Stomach (tissue), 9 donors: Measurements from ENCODE around the gene MGAT4B. TPM values are rescaled to one million over a fixed set of nuclear protein-coding genes. Genes with fewer than 3 reads are reported as not detected.

Source experiments
- DNase-seq, 2 donors: peaks; one replicate each; pipeline versions ENCODE4 v3.0.0 to v3.0.0-alpha.2; 2013 to 2019
- H3K27ac ChIP-seq, 5 donors: fragments of 200-600 bp in 4 of 5; sonication (generic) in 4 of 5; one replicate each; pipeline ENCODE4 v1.5.1; 2013 to 2019; ENCODE audit warnings: mild to moderate bottlenecking in 1 of 5, moderate library complexity in 1 of 5
- H3K27me3 ChIP-seq, 3 donors: fragments of 200-600 bp; sonication (generic); one replicate each; pipeline ENCODE4 v1.5.1; 2017 to 2019; ENCODE audit warnings: mixed run types in 1 of 3
- H3K36me3 ChIP-seq, 4 donors: fragments of 200-600 bp; sonication (generic); 1 replicate in 3 of 4; 2 replicates in 1 of 4; pipeline ENCODE4 v1.5.1; 2016 to 2019
- H3K4me1 ChIP-seq, 4 donors: fragments of 200-600 bp; sonication (generic); one replicate each; pipeline ENCODE4 v1.5.1; 2016 to 2019
- H3K4me3 ChIP-seq, 4 donors: fragments of 200-600 bp; sonication (generic) in 3 of 4; one replicate each; pipeline ENCODE4 v1.5.1; 2016 to 2019; ENCODE audit warnings: mild to moderate bottlenecking in 1 of 4
- H3K9me3 ChIP-seq, 4 donors: fragments of 200-600 bp; sonication (generic); one replicate each; pipeline ENCODE4 v1.5.1; 2016 to 2019
- EP300 ChIP-seq: sonication (generic); formaldehyde crosslinking; IDR thresholded peaks from one replicate; pipeline ENCODE4 v1.6.1; 2017; ENCODE audit warnings: antibody characterized with exemption
- POLR2A ChIP-seq, 4 donors: fragments of 450-650 bp; IDR thresholded peaks; one replicate each; pipeline ENCODE4 v1.6.1; 2016; ENCODE audit warnings: antibody characterized with exemption in 4 of 4, control low read depth in 2 of 4, mild to moderate bottlenecking in 1 of 4, moderate library complexity in 1 of 4
- POLR2AphosphoS5 ChIP-seq, 3 donors: sonication (generic); formaldehyde crosslinking; IDR thresholded peaks; one replicate each; pipeline ENCODE4 v1.6.1; 2016; ENCODE audit warnings: antibody characterized with exemption in 3 of 3
- WGBS, 5 donors: extraction: QIAGEN DNeasy Blood & Tissue Kit in 3 of 5; methylation state at CpG; one replicate each; pipeline versions ENCODE4 v1.1.5 to v1.1.7; 2013 to 2018; 5-methylcytosine and 5-hydroxymethylcytosine counted together
- intact Hi-C: fragments of 100-400 bp; cut with DNase I; formaldehyde crosslinking; loops from one replicate; pipeline ENCODE4 v1.15.1; 2023; ENCODE audit warnings: low total_unique reads
- polyA plus RNA-seq, 3 donors: library from polyadenylated mRNA; stranded (reverse); fragments of 200-250 nt; gene quantifications; one replicate each; pipeline ENCODE4 v1.2.3, GENCODE V29; 2013
- total RNA-seq, 5 donors: library from RNA; depleted of rRNA; stranded (reverse); fragments of >200 nt; gene quantifications; one replicate each; pipeline versions ENCODE4 v1.1.0 to v1.2.3, GENCODE V29; 2014 to 2016
- TF ChIP-seq, protein P1 (sequence below), 7 experiments: fragments of 450-650 bp in 4 of 7; fragments of 200-600 bp in 3 of 7; sonication (generic) in 3 of 7; IDR thresholded peaks; one replicate each; pipeline ENCODE4 v1.5.1; 2016 to 2019; ENCODE audit warnings: antibody characterized with exemption in 7 of 7, control low read depth in 2 of 7, mild to moderate bottlenecking in 1 of 7
- donor health status: healthy with polysubstance abuse.
- donor health status: Bipolar disorder and iron deficiency.
- donor health status: healthy.

The MGAT4B gene
- total and polyA plus RNA-seq, 8 donors: 85.0 to 617 (median 152) TPM

- peaks cover 45 to 51% (median 49%) of the 10 kb centered on the region in 4 donors for H3K36me3 ChIP-seq
- peak overlapping the region; percentile 64 to 75 (median 68) for H3K4me3 ChIP-seq
- peaks cover 46 to 67% (median 62%) of the 10 kb centered on the region in 4 donors for H3K4me1 ChIP-seq
- DNase-seq: peak in 1 of 2 donors; percentile 19
- WGBS, 5 donors: 75 to 85% (median 82%) methylated on average over 15 to 21 of the region's 21 CpGs
- no peaks in the 10 kb centered on the region for H3K27me3 ChIP-seq
- TF ChIP-seq POLR2AphosphoS5 (IDR thresholded peaks at IDR 0.05): no peak
- TF ChIP-seq, protein P1, sequence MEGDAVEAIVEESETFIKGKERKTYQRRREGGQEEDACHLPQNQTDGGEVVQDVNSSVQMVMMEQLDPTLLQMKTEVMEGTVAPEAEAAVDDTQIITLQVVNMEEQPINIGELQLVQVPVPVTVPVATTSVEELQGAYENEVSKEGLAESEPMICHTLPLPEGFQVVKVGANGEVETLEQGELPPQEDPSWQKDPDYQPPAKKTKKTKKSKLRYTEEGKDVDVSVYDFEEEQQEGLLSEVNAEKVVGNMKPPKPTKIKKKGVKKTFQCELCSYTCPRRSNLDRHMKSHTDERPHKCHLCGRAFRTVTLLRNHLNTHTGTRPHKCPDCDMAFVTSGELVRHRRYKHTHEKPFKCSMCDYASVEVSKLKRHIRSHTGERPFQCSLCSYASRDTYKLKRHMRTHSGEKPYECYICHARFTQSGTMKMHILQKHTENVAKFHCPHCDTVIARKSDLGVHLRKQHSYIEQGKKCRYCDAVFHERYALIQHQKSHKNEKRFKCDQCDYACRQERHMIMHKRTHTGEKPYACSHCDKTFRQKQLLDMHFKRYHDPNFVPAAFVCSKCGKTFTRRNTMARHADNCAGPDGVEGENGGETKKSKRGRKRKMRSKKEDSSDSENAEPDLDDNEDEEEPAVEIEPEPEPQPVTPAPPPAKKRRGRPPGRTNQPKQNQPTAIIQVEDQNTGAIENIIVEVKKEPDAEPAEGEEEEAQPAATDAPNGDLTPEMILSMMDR (IDR thresholded peaks at IDR 0.05): no peak
- no peak for TF ChIP-seq POLR2A (IDR thresholded peaks at IDR 0.05)
- TF ChIP-seq EP300: no peak
- peak overlapping the region; percentile 84 to 91 (median 89) for H3K27ac ChIP-seq
- intact Hi-C loops: no loop called here
- no peaks in the 10 kb centered on the region for H3K9me3 ChIP-seq
Observed at GRCh38 chr5:179796877-179797608, 9.6 kb downstream of the MGAT4B start.

- peak; percentile 87 to 96 for DNase-seq
- peaks cover 38 to 65% (median 56%) of the 10 kb centered on the region in 4 donors for H3K4me1 ChIP-seq
- TF ChIP-seq, protein P1 (IDR thresholded peaks at IDR 0.05): peak in 5 of 7 experiments; percentile 28 to 91 (median 69)
- TF ChIP-seq POLR2AphosphoS5 (IDR thresholded peaks at IDR 0.05): peak in 1 of 3 donors; percentile 55
- TF ChIP-seq EP300: no peak
- no peaks in the 10 kb centered on the region for H3K27me3 ChIP-seq
- WGBS, 5 donors: 0 to 3% (median 3%) methylated on average over 54 to 113 of the region's 113 CpGs
- no peaks in the 10 kb centered on the region for H3K9me3 ChIP-seq
- H3K4me3 ChIP-seq: peak overlapping the region; percentile 64 to 75 (median 68)
- H3K27ac ChIP-seq: peak overlapping the region; percentile 84 to 91 (median 89)
- intact Hi-C loops: no loop called here
- peaks cover 40 to 46% (median 43%) of the 10 kb centered on the region in 4 donors for H3K36me3 ChIP-seq
Observed at GRCh38 chr5:179795863-179796833, 10.5 kb downstream of the MGAT4B start.

DNA sequence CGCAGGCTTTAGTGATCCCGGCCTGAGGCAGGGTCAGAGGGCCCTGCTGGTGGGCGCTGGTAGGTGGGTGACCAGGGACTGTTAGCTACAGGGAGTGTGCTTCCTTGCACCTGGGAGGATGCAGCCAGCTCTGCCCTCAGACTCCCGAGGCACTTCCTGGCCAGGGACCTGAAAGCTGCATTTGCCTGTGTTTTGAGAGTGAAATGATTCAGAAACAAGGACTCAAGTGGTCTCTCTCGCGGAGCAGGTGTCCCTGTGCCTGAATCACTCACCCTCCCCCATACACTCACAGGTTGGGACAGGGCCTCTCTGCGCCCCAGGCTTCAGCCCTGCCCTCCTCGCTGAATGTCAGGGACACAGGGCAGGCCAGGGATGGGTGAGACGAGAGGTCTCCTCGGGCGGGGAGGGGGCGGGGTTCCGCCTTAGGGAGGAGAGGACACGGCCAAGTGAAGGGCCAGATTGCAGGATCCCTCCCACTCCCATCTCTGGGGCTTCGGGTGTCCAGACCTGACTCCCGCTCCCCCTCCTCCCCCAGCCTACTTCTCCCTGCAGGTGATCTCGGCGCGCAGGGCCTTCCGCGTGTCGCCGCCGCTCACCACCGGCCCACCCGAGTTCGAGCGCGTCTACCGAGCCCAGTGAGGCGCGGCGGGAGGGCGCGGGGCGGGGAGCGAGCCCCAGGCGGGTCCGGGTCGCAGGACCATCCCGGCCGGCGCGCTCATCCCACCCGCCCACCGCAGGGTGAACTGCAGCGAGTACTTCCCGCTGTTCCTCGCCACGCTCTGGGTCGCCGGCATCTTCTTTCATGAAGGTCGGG, 11.4 kb downstream of the MGAT4B start:
- DNase-seq: peak; percentile 31 to 65
- Histone ChIP-seq H3K27me3 (no peaks in the 10 kb centered on the region), H3K36me3 (peaks cover 32 to 37% (median 34%) of the 10 kb centered on the region in 4 donors), H3K27ac (peak overlapping the region; percentile 84 to 91 (median 89)), H3K4me3 (peak overlapping the region; percentile 64 to 75 (median 68)), H3K4me1 (peaks cover 38 to 62% (median 55%) of the 10 kb centered on the region in 4 donors), H3K9me3 (no peaks in the 10 kb centered on the region)
- WGBS, 5 donors: 4 to 34% (median 6%) methylated on average over 6 to 53 of the region's 53 CpGs
- intact Hi-C loops: no loop called here
- TF ChIP-seq POLR2AphosphoS5 (IDR thresholded peaks at IDR 0.05): no peak
- TF ChIP-seq, protein P1 (IDR thresholded peaks at IDR 0.05): no peak
- no peak for TF ChIP-seq POLR2A (IDR thresholded peaks at IDR 0.05)
- no peak for TF ChIP-seq EP300
